HG02840 (cell line): ENCODE measurements around the gene NAA30.
"Not testable (repeated sequence)": the region's sequence is repeated elsewhere in the genome, so short reads cannot be mapped to it uniquely, and the experiment has no call there.

Experiments used
- ATAC-seq: cut with Tn5 transposase; IDR thresholded peaks from one replicate; pipeline ENCODE4 v1.9.1; 2021; ENCODE audit warnings: mild to moderate bottlenecking, moderate library complexity, moderate number of reproducible peaks; ENCODE audit not compliant: unreplicated experiment, low FRiP score

The NAA30 gene

DNA sequence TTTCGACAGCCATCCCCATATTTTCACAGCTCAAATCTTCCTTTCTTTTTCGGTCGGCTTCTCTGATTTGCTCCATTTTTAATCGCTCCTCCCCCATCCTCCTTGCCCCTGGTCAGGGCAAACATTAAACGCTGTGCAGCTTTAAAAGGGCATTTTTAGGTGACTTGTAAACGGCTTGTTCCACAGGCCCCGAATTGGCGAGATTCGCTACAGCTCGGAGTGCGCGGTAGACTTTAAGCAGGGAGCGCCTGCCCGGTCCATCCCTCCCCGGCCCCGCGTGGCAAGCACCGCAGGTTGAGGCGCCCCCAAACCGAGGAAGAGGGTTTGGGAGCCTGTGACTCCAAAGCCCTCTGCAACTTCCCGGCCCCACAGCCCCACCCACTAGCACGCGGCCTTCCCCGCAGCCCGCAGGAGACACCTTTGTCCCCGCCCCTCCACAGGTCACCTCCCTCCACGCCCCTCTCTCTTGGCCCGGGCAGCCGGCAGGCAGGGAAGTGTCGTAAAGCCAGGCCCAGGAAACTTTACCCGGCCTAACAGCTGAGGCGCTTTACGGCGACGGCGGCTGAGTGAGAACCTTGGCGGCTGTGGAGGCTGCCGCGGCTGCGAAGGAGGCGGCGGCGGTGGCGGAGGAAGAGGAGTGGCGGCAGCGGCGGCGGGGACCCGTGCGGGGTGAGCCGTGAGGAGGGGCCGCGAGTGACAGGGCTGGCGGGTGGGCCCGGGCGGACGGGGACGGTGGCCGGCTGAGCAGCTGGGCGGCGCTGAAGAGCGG lies at the start of gene NAA30:
NAA30 (plus strand) TSS at position 550 of the 769 bp plus-strand sequence. CDS start 372 bp downstream, outside the sequence.
- ATAC-seq, result peak; percentile 80

DNA sequence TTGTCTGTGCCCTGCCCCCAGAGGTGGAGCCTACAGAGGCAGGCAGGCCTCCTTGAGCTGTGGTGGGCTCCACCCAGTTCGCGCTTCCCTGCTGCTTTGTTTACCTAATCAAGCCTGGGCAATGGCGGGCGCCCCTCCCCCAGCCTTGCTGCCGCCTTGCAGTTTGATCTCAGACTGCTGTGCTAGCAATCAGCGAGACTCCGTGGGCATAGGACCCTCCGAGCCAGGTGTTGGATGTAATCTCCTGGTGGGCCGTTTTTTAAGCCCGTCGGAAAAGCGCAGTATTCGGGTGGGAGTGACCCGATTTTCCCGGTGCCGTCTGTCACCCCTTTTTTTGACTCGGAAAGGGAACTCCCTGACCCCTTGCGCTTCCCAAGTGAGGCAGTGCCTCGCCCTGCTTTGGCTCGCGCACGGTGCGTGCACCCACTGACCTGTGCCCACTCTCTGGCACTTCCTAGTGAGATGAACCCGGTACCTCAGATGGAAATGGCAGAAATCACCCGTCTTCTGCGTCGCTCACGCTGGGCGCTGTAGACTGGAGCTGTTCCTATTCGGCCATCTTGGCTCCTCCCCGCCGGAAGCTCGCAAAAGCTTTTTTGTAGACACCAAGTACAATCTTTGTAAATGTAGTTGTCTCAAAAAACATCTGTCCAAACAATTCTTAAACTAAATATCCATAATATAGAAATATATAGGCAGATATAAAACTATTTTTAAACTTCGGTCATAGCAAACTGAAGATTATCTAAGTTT lies 46.7 kb upstream of the NAA30 start:
- not testable (repeated sequence) for ATAC-seq

DNA sequence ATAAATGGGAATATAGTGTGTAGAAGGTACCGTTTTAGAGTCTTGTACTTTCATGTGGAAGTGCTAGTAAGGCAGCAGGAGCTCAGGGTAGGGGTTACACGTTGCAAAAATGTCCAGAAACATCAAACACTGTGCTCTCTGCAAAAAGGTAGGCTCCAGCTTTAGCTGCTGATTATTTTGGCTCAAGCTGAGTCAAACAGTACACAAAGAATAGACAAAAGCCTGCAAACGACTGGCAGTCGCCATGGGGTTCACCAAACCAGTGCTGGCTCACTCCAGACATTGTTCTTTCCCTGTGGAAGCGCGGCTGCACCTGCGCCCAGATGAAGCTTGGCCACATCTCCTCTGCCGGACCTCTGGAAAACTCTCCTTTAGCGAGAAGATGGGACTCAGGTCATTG lies 45.3 kb upstream of the NAA30 start:
- no peak for ATAC-seq

DNA sequence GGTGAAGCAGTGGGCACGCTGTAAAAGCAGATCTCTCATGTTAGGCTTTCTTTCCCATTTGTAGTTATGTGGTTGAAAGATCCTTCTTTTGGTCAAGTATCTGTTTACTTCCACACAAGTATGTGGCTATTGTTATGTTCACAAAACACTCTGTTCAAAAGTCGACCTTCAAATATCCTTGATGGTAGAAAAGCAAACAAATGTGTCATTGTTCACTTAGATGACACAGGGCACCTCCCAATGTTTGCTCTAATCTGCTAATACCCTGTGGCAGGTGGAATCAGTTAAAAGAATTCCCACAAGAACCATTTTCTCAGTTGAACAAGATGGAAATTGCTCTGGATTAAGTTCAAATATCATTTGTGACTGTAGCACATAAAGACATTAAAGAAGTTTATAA lies 43.6 kb upstream of the NAA30 start:
- ATAC-seq, result no peak

DNA sequence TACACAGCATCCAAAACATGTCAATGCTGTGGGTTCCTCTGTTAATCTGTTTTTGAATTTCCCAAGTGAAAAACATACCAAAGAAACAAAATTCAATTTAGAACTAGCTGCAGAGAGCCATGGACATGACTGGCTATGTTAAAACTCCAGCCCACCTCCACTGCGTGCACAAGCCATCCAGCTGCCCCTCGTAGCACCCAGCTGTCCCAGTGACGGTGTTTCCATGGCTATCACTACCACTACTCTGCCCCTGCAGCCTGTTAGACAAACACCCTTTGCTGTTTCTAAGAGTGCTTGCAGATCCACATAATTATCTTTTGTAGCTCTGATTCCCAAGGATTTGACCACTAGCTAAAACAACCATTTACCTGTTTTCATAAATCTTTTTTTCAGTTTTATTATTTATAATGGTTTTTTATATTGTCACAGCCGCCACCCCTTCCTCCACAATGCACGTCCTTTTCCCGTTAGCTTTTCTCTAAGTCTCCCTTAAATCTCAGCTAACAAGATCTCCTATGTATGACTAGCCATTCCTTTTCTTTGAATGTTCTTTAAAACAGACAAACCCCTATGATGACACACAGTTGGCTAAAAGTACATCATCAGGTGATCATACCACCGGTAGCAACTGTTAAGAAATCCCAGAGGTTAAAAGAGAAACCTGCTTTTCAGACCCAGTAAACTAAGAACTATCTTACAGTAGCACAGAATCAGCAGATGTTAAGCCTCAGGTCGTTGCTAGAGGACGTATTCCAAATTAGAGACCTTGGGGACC lies 37.8 kb upstream of the NAA30 start:
- no peak for ATAC-seq

DNA sequence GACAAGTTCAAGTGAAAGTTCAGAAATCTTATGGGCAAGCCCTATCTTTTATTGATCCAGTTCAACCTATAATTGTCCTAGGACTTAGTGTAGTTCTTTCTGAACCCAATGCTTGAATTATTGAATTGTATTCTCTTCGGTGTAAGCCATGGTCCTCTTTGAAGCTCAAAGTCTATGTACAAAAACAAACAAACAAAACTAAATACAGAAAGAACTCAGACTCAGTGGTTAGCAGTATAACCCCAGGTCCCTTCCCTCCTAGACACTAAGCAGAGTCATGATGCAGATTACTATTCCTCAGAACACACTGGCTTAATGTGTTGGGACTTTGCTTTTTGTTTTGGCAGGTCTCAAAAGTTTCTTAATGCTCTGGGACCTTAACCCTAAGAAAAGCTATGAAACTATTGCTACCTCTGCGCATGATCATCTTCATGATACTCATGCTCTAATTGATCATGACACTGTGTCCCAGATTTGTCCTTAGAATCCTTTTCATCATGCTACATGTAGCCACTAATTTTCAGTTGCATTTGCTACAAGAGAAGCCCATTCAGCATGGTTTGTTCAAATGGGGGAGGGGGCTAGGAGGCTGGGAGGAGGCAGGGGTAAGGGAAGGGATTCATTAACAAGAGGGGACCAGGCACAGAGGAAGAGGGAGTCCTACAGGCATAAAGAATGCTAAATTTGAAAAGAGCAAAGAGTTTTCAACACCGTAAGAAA lies 35.1 kb upstream of the NAA30 start:
- ATAC-seq, result no peak

DNA sequence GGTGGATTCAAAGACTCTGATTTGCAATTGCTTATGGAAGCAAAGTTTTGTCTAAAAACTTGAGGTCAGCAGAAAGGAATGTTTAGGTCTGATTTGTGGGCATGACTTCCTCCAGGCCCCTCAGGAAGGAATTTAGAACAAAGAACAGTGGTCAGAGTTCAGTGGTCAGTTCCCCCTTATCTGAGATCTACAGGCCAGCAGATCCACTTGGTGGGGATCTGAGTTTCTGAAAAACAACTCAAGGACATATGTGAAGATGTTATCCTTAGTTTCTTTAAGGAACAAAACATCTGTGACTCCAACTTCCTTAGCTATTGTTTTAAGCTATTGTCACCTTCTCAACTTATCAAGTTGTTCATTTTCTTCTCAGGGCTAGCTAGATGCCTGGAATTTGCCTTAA lies 28.0 kb upstream of the NAA30 start:
- no peak for ATAC-seq

DNA sequence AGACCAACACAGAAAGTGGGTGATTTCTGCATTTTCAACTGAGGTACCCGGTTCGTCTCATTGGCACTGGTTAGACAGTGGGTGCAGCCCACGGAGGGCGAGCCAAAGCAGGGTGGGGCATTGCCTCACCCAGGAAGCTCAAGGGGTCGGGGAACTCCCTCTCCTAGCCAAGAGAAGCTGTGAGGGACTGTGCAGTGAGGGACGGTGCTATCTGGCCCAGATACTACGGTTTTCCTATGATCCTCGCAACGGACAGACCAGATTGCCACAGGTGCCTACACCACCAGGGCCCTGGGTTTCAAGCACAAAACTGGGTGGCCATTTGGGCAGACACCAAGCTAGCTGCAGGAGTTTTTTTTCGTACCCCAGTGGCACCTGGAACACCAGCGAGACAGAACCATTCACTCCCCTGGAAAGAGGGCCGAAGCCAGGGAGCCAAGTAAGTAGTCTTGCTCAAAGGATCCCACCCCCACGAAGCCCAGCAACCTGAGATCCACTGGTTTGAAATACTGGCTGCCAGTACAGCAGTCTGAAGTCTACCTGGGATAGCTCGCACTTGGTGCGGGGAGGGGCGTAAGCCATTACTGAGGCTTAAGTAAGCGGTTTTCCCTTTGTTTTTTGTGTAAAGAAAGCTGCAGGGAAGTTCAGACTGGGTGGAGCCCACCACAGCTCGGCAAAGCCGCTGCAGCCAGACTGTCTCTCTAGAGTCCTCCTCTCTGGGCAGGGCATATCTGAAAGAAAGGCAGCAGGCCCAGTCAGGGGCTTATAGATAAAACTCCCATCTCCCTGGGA lies 25.5 kb upstream of the NAA30 start:
- ATAC-seq, result no peak

DNA sequence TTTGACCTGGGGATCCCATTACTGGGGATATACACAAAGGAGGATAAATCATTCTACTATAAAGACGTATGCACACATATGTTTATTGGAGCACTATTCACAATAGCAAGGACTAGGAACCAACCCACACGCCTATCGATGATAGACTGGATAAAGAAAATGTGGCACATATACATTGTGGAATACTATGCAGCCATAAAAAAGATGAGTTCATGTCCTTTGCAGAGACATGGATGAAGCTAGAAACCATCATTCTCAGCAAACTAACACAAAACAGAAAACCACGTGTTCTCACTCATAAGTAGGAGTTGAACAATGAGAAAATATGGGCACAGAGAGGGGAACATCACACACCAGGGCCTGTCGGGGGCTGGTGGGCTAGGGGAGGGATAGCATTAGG lies 20.2 kb upstream of the NAA30 start:
- ATAC-seq, result not testable (repeated sequence)

DNA sequence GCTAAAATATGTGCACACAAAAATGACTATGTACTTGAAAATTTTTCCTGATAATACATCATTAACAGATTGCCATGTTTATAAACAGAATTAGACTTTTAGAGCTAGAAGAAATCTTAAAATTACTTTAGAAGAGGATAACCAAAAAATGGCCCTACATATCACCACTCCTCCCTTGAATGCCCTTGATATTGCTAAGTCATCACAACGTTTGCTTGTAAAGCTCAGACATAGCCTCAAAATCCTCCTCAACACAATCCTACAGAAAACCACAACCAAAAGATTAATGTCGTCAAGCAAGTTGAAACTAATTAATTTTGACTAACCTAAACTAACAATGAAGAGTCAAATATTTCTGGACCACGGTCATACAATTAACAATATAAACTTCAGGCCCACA lies 19.4 kb upstream of the NAA30 start:
- ATAC-seq, result no peak

DNA sequence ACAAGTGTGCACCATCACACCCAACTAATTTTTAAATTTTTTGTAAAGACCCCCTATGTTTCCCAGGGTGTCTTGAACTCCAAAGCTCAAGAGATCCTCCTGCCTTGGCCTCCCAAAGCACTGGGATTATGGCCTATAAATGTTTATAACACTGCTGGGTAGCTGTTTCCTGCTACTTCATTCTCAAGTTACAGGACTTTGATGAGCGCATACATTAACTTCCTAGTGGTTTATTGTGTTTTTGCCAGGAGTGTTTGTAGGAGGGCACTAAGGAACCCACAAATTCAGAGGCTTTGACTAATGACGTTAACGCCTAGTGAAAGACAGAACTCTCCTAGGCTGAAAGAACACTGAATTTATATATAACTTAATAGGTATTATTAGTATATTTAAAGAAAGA lies 15.2 kb upstream of the NAA30 start:
- no peak for ATAC-seq

DNA sequence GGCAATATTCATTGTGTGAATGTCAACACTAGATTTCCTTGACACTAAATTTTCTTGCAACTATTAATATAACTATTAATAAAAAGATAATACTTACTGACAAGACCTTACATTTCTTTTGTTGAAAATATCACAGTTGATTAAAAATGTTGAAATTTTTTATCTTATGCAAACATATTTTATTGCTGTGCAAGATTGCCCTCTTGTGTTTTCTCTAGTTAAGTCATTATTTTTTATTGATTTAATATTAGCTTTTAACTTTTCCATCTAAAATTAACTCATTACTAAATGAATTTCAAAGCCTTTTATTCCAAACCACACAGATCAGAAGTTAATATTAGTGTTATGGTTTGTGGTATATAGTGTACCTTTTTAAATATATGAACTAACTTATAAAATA lies 11.7 kb upstream of the NAA30 start:
- ATAC-seq, result no peak

DNA sequence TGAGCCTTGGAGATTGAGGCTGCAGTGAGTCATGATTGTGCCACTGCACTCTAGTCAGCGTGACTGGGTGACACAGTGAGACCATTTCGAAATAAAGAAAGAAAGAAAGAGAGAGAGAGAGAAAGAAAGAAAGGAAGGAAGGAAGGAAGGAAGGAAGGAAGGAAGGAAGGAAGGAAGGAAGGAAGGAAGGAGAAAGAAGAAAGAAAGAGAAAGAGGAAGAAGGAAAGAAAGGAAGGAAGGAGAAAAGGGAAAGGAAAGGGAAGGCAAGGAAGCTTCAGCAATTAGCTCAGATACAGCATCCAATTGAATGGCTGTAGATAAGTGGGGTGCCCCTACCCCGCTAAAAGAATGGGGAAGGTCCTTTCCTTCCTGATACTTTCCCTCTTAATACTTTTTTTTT lies 9.5 kb upstream of the NAA30 start:
- ATAC-seq, result no peak

DNA sequence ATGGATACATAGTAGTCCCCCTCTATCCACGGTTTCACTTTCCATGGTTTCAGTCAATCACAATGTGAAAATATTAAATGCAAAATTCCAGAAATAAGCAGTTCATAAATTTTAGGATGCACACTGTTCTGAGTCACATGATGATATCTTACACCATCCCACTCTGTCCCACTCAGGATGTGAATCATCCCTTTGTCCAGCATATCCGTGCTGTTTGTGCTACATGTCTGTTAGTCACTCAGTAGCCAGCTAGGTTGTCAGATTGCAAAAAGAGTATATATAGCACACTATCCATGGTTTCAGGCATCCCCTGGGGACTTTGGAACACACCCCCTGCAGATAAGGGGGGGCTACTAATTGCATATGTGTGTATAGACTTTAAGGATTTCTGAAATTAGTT lies 8.1 kb upstream of the NAA30 start:
- no peak for ATAC-seq

DNA sequence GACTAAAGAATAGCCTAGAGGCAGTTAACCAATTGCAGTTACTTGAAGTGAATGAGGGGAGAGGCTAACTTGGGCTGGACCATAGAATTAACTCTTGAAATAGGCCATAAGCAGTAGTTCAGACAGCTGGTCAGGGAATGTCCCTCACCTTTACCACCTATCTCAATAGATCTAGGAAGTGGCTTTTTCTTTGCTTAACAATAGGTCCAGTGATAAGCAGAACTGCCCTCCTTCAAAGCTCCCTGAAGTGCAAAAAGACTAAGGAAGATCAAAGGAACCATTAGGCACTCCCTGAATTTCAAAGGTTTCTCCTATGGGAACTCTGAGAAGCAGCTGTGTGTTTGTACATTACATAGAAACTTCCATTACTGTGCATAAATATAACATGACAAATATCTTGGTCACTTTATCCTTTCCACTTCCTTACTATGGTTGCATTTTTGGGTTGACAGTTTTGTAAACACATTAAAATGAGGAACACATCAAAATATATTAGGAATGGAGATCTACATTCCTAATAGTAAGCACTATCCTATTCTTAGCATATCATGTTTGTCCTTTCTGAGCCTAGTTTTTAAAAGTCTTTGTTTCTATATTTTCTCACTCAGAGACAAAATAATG lies 7.2 kb upstream of the NAA30 start:
- no peak for ATAC-seq

DNA sequence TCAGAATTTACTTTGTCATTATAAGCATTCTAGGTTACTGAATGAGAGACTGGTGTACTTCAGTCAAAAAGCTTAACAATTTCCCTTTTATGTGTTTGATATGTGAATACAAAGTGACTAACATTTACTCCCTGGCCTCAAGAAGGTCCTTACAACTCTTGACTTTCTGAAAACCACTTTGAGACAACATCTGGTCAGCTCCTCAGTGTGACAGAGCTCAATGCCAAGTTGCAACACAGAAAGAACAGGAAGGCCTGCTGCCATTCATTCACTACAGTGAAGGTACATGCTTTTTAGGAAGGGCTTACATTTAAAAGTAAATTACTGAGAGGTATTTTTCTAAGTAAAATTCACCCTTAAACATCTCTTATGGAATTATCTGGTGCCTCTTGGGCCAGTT lies 2.3 kb upstream of the NAA30 start:
- ATAC-seq, result no peak

DNA sequence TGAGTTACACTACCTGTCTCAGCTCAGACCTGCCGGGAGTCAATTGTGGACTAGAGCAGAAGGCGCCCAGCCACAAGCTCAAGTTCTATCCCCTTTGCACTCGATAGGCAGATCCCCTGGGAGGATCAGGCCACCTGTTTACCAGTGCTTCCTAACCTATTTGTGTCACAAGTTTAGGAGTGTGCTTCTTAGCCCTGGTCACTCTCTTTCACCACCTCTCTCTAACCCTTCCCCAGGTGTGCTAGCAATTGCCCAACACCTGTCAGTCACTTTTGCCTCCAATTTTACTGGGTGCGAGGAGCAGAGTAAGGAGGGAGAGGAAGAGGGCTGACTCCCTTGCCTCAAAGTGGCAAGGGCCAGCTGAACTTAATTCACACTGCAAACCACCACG lies 745 bp upstream of the NAA30 start:
- ATAC-seq, result no peak

DNA sequence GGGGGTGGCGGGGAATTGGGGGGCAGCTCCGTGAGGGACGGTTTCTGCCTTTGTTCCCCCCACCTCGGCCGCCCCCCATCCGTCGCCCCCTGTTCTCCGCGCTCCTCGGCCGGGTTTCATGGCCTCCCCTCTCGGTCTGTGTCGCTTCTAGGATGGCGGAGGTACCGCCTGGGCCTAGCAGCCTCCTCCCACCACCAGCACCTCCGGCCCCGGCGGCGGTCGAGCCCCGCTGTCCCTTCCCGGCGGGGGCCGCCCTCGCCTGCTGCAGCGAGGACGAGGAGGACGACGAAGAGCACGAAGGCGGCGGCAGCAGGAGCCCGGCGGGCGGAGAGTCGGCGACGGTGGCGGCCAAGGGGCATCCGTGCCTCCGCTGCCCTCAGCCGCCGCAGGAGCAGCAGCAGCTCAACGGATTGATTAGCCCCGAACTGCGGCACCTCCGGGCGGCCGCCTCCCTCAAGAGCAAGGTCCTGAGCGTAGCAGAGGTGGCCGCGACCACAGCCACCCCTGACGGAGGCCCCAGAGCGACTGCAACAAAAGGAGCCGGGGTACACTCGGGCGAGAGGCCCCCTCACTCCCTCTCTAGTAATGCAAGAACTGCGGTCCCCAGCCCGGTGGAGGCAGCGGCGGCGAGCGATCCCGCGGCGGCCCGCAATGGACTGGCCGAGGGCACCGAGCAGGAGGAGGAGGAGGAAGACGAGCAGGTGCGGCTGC lies 575 bp downstream of the NAA30 start:
- ATAC-seq, result peak; percentile 50
